NK-92 (cell line): ENCODE results near the gene SAFB.

Experiments used
- DNase-seq: peaks from one replicate; lab custom pipeline; 2025; ENCODE audit not compliant: unreplicated experiment; lab: John Stamatoyannopoulos, UW

Gene SAFB

GRCh38 chr19:5624741-5625278 is 1.9 kb downstream of the SAFB start:
- no peak for DNase-seq

GRCh38 chr19:5625641-5626040 is 2.8 kb downstream of the SAFB start:
- no peak for DNase-seq

- no peak for DNase-seq
These were observed 4.6 kb downstream of the SAFB start for GRCh38 chr19:5627395-5627904.

- no peak for DNase-seq
These were observed 5.6 kb downstream of the SAFB start for GRCh38 chr19:5628461-5628860.

- DNase-seq, result no peak
These were observed 6.1 kb downstream of the SAFB start for GRCh38 chr19:5628919-5629481.

GRCh38 chr19:5631567-5632240 is 8.8 kb downstream of the SAFB start:
- DNase-seq, result no peak

GRCh38 chr19:5632241-5632612 is 9.3 kb downstream of the SAFB start:
- no peak for DNase-seq

- DNase-seq, result no peak
These were observed 9.8 kb downstream of the SAFB start for GRCh38 chr19:5632657-5633056.

- DNase-seq, result no peak
These were observed 12.5 kb downstream of the SAFB start for GRCh38 chr19:5635427-5635826.

- DNase-seq, result no peak
These were observed 15.1 kb downstream of the SAFB start for GRCh38 chr19:5637971-5638370.

GRCh38 chr19:5641171-5641570 is 18.3 kb downstream of the SAFB start:
- DNase-seq, result no peak

- no peak for DNase-seq
These were observed 19.3 kb downstream of the SAFB start for GRCh38 chr19:5642204-5642603.

- no peak for DNase-seq
These were observed 20.2 kb downstream of the SAFB start for GRCh38 chr19:5643060-5643459.

- no peak for DNase-seq
These were observed 21.2 kb downstream of the SAFB start for GRCh38 chr19:5644037-5644436.

GRCh38 chr19:5645409-5645808 is 22.5 kb downstream of the SAFB start:
- DNase-seq, result no peak

- DNase-seq, result no peak
These were observed 23.8 kb downstream of the SAFB start for GRCh38 chr19:5646703-5647102.

GRCh38 chr19:5648464-5648863 is 25.6 kb downstream of the SAFB start:
- no peak for DNase-seq

GRCh38 chr19:5651361-5651760 is 28.5 kb downstream of the SAFB start:
- no peak for DNase-seq

GRCh38 chr19:5652261-5652660 is 29.4 kb downstream of the SAFB start:
- DNase-seq, result no peak

GRCh38 chr19:5654931-5655330 is 32.0 kb downstream of the SAFB start:
- no peak for DNase-seq

- no peak for DNase-seq
These were observed 32.5 kb downstream of the SAFB start for GRCh38 chr19:5655412-5655811.

GRCh38 chr19:5661483-5661882 is 38.6 kb downstream of the SAFB start:
- no peak for DNase-seq

GRCh38 chr19:5663904-5664303 is 41.0 kb downstream of the SAFB start:
- no peak for DNase-seq
